Skin epidermis (tissue), 12 donors: ENCODE measurements around the gene MED12L.

Source experiments
- H3K27ac ChIP-seq, 21 experiments: fragments of 200-600 bp; sonication (generic) in 11 of 21; one replicate each; pipeline ENCODE4 v1.5.0; 2020; ENCODE audit warnings: mild to moderate bottlenecking in 3 of 21, inconsistent platforms in 2 of 21, moderate library complexity in 2 of 21
- H3K4me3 ChIP-seq, 7 experiments: fragments of 200-600 bp; sonication (generic) in 2 of 7; one replicate each; pipeline ENCODE4 v1.5.0; 2020; ENCODE audit warnings: inconsistent platforms in 2 of 7, mild to moderate bottlenecking in 2 of 7, moderate library complexity in 1 of 7

MED12L gene

GRCh38 chr3:151086484-151087456, 1.3 kb downstream of the MED12L start:
- Histone ChIP-seq H3K4me3 (peak overlapping the region; percentile 22 to 62 (median 51)), H3K27ac (peak overlapping the region in 1 of 21 experiments; percentile 51)

- no peak overlapping the region for H3K4me3 ChIP-seq
- H3K27ac ChIP-seq = no peak overlapping the region
Observed at GRCh38 chr3:151087648-151088047, 2.2 kb downstream of the MED12L start.

GRCh38 chr3:151091685-151092345, 6.4 kb downstream of the MED12L start:
- Histone ChIP-seq H3K27ac (no peak overlapping the region), H3K4me3 (no peak overlapping the region)

- H3K27ac ChIP-seq = no peak overlapping the region
- no peak overlapping the region for H3K4me3 ChIP-seq
Observed at GRCh38 chr3:151093148-151093547, 7.7 kb downstream of the MED12L start.

GRCh38 chr3:151093905-151094304, 8.4 kb downstream of the MED12L start:
- H3K4me3 ChIP-seq = no peak overlapping the region
- H3K27ac ChIP-seq = no peak overlapping the region

GRCh38 chr3:151096716-151097115, 11.3 kb downstream of the MED12L start:
- H3K4me3 ChIP-seq = no peak overlapping the region
- no peak overlapping the region for H3K27ac ChIP-seq

GRCh38 chr3:151100076-151100475, 14.6 kb downstream of the MED12L start:
- Histone ChIP-seq H3K4me3 (no peak overlapping the region), H3K27ac (no peak overlapping the region)

GRCh38 chr3:151101270-151101969, 16.0 kb downstream of the MED12L start:
- no peak overlapping the region for H3K27ac ChIP-seq
- no peak overlapping the region for H3K4me3 ChIP-seq

- Histone ChIP-seq H3K4me3 (no peak overlapping the region), H3K27ac (no peak overlapping the region)
Observed at GRCh38 chr3:151106311-151106710, 20.8 kb downstream of the MED12L start.

- H3K27ac ChIP-seq = no peak overlapping the region
Observed at GRCh38 chr3:151107177-151107576, 21.7 kb downstream of the MED12L start.

GRCh38 chr3:151107701-151108100, 22.2 kb downstream of the MED12L start:
- Histone ChIP-seq H3K27ac (no peak overlapping the region), H3K4me3 (no peak overlapping the region)

More at GRCh38 chr3:151107177-151107576, 21.7 kb downstream of the MED12L start:
- no peak overlapping the region for H3K4me3 ChIP-seq

GRCh38 chr3:151109286-151109800, 23.9 kb downstream of the MED12L start:
- H3K27ac ChIP-seq = no peak overlapping the region

GRCh38 chr3:151112731-151113130, 27.3 kb downstream of the MED12L start:
- Histone ChIP-seq H3K4me3 (no peak overlapping the region), H3K27ac (no peak overlapping the region)

More at GRCh38 chr3:151109286-151109800, 23.9 kb downstream of the MED12L start:
- no peak overlapping the region for H3K4me3 ChIP-seq

GRCh38 chr3:151113343-151113742, 27.9 kb downstream of the MED12L start:
- Histone ChIP-seq H3K27ac (no peak overlapping the region), H3K4me3 (no peak overlapping the region)

GRCh38 chr3:151117047-151117446, 31.6 kb downstream of the MED12L start:
- H3K27ac ChIP-seq = no peak overlapping the region
- no peak overlapping the region for H3K4me3 ChIP-seq

- no peak overlapping the region for H3K27ac ChIP-seq
- H3K4me3 ChIP-seq = no peak overlapping the region
Observed at GRCh38 chr3:151119188-151119587, 33.7 kb downstream of the MED12L start.

- no peak overlapping the region for H3K27ac ChIP-seq
- no peak overlapping the region for H3K4me3 ChIP-seq
Observed at GRCh38 chr3:151120409-151120808, 34.9 kb downstream of the MED12L start.

- no peak overlapping the region for H3K4me3 ChIP-seq
Observed at GRCh38 chr3:151121016-151121415, 35.6 kb downstream of the MED12L start.

GRCh38 chr3:151123827-151124226, 38.4 kb downstream of the MED12L start:
- no peak overlapping the region for H3K4me3 ChIP-seq
- H3K27ac ChIP-seq = no peak overlapping the region

More at GRCh38 chr3:151121016-151121415, 35.6 kb downstream of the MED12L start:
- H3K27ac ChIP-seq = no peak overlapping the region

- H3K4me3 ChIP-seq = no peak overlapping the region
Observed at GRCh38 chr3:151124476-151124875, 39.0 kb downstream of the MED12L start.

More at GRCh38 chr3:151124476-151124875, 39.0 kb downstream of the MED12L start:
- no peak overlapping the region for H3K27ac ChIP-seq
